H1 (cell line): ENCODE measurements around the gene PHF1.

Experiments used
- BCL11A ChIP-seq, 2 experiments: IDR thresholded peaks; one replicate each; pipeline ENCODE4 v1.6.1; 2011; ENCODE audit warnings: low read depth in 2 of 2, low read length in 2 of 2, mild to moderate bottlenecking in 2 of 2
- CEBPB ChIP-seq: IDR thresholded peaks from 2 replicates; pipeline ENCODE4 v1.6.1; 2012; ENCODE audit warnings: low read depth, low read length
- CHD1 ChIP-seq: IDR thresholded peaks from 2 replicates; pipeline ENCODE4 v1.6.1; 2012; ENCODE audit warnings: low read depth, low read length, improper control_type of control experiment
- CHD2 ChIP-seq: IDR thresholded peaks from 2 replicates; pipeline ENCODE4 v1.6.1; 2012; ENCODE audit warnings: low read length, improper control_type of control experiment
- EGR1 ChIP-seq: IDR thresholded peaks from 2 replicates; pipeline ENCODE4 v1.6.1; 2011; ENCODE audit warnings: low read depth, low read length, borderline replicate concordance
- EP300 ChIP-seq, 2 experiments: IDR thresholded peaks; 1 replicate in 1 of 2; 2 replicates in 1 of 2; pipeline ENCODE4 v1.6.1; 2011 to 2012; ENCODE audit warnings: low read depth in 2 of 2, low read length in 2 of 2, mild to moderate bottlenecking in 2 of 2, borderline replicate concordance in 1 of 2, inconsistent platforms in 1 of 2, moderate library complexity in 1 of 2
- EZH2 ChIP-seq: fragments of 200-600 bp; sonication (generic); IDR thresholded peaks from 2 replicates; pipeline ENCODE4 v1.7.1; 2012; ENCODE audit warnings: low read depth, mild to moderate bottlenecking, moderate library complexity, low read length, inconsistent platforms; ENCODE audit not compliant: severe bottlenecking
- POLR2A ChIP-seq, 2 experiments: IDR thresholded peaks; 1 replicate in 1 of 2; 2 replicates in 1 of 2; pipeline ENCODE4 v1.6.1; 2011; ENCODE audit warnings: low read depth in 2 of 2, low read length in 2 of 2, mild to moderate bottlenecking in 2 of 2; ENCODE audit errors: control extremely low read depth in 1 of 2
- RAD21 ChIP-seq, 2 experiments: IDR thresholded peaks in 1 of 2; conservative IDR thresholded peaks in 1 of 2; 2 replicates each; pipeline ENCODE4 v1.6.1; 2011; ENCODE audit warnings: low read depth in 2 of 2, low read length in 2 of 2, improper control_type of control experiment in 1 of 2, inconsistent platforms in 1 of 2, mild to moderate bottlenecking in 1 of 2, moderate library complexity in 1 of 2
- SIN3A ChIP-seq, 2 experiments: IDR thresholded peaks in 1 of 2; conservative IDR thresholded peaks in 1 of 2; 2 replicates each; pipeline ENCODE4 v1.6.1; 2011 to 2012; ENCODE audit warnings: low read length in 2 of 2, improper control_type of control experiment in 1 of 2, low read depth in 1 of 2, mild to moderate bottlenecking in 1 of 2
- SP1 ChIP-seq: IDR thresholded peaks from 2 replicates; pipeline ENCODE4 v1.6.1; 2011; ENCODE audit warnings: low read depth, low read length
- TCF12 ChIP-seq: IDR thresholded peaks from 2 replicates; pipeline ENCODE4 v1.6.1; 2011; ENCODE audit warnings: low read depth, mild to moderate bottlenecking, low read length
- TF ChIP-seq, protein P1 (sequence below), 3 experiments: IDR thresholded peaks; 1 replicate in 2 of 3; 2 replicates in 1 of 3; pipeline versions ENCODE4 v1.5.1 to v1.6.1; 2011; ENCODE audit warnings: low read length in 3 of 3, mild to moderate bottlenecking in 3 of 3, inconsistent platforms in 2 of 3, low read depth in 1 of 3, moderate library complexity in 1 of 3; ENCODE audit not compliant: insufficient read depth in 1 of 3; ENCODE audit errors: control extremely low read depth in 1 of 3
- TF ChIP-seq, protein P2 (sequence below): IDR thresholded peaks from 2 replicates; pipeline ENCODE4 v1.6.1; 2012; ENCODE audit warnings: low read length, inconsistent platforms

DNA sequence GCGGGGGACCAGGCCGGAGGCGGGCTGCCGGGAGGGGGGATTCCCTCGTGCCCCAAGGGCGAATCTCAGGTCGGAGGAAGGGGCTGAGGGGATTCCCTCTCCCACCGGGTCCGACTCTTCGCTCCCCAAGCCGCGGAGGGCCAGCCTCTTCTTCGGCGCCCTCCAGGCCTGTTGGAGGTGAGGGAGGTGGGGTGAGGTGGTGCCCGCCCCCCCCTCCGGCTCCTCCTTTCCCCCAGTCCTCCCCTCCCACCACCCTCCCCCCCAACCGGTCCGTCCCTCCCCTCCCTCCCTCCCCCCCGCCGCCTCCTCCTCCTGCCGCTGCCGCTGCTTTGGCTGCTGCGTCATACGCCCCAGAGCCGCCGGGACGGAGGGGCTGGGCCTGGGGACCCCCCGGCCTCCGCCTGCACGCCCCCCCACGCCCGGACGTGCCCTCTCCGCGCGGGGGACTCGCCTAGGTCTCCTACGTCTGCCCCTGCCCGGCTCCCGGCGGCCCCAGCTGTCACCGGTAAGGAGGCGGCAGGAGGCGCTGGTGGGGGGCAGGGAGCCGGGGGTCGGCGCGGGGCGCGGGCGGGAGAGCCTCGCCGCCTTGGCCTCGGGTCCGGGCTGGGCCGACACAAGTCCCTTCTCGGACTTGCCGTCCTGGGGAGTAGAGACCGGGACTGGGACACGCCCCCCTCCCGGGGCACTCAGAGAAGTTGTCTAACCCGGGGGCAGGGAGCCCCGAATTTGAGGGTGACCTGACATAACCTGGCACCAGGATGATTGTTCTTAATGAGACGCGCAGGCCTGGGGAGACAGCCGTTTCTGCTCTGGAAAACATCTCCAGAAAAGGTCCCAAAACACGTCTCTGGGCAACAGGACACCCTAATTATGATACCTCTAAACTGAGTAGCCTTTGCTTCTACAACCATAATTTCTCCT lies at the start of gene PHF1:
- TF ChIP-seq, protein P1, sequence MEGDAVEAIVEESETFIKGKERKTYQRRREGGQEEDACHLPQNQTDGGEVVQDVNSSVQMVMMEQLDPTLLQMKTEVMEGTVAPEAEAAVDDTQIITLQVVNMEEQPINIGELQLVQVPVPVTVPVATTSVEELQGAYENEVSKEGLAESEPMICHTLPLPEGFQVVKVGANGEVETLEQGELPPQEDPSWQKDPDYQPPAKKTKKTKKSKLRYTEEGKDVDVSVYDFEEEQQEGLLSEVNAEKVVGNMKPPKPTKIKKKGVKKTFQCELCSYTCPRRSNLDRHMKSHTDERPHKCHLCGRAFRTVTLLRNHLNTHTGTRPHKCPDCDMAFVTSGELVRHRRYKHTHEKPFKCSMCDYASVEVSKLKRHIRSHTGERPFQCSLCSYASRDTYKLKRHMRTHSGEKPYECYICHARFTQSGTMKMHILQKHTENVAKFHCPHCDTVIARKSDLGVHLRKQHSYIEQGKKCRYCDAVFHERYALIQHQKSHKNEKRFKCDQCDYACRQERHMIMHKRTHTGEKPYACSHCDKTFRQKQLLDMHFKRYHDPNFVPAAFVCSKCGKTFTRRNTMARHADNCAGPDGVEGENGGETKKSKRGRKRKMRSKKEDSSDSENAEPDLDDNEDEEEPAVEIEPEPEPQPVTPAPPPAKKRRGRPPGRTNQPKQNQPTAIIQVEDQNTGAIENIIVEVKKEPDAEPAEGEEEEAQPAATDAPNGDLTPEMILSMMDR (IDR thresholded peaks at IDR 0.05; ENCODE audit: control extremely low read depth in 1 of 3, insufficient read depth in 1 of 3, low read depth in 1 of 3, low read length in 3 of 3): no peak
- TF ChIP-seq, protein P2, sequence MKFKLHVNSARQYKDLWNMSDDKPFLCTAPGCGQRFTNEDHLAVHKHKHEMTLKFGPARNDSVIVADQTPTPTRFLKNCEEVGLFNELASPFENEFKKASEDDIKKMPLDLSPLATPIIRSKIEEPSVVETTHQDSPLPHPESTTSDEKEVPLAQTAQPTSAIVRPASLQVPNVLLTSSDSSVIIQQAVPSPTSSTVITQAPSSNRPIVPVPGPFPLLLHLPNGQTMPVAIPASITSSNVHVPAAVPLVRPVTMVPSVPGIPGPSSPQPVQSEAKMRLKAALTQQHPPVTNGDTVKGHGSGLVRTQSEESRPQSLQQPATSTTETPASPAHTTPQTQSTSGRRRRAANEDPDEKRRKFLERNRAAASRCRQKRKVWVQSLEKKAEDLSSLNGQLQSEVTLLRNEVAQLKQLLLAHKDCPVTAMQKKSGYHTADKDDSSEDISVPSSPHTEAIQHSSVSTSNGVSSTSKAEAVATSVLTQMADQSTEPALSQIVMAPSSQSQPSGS: no peak
- TF ChIP-seq EP300 (IDR thresholded peaks at IDR 0.05; ENCODE audit: borderline replicate concordance in 1 of 2, low read depth in 2 of 2, low read length in 2 of 2): no peak
- TF ChIP-seq EGR1: no peak
- no peak for TF ChIP-seq CHD2
- TF ChIP-seq POLR2A (IDR thresholded peaks at IDR 0.05; ENCODE audit: control extremely low read depth in 1 of 2, low read depth in 2 of 2, low read length in 2 of 2): peak in 1 of 2 experiments; percentile 14; a peak in 1 of 3 replicates
- TF ChIP-seq SP1: no peak
- no peak for TF ChIP-seq TCF12
- TF ChIP-seq CHD1: no peak
- TF ChIP-seq BCL11A (IDR thresholded peaks at IDR 0.05; ENCODE audit: low read depth in 2 of 2, low read length in 2 of 2): no peak
- peak; percentile 17 to 31; a peak in 2 of 4 replicates for TF ChIP-seq SIN3A (conservative IDR thresholded peaks at IDR 0.05 in 1 of 2, IDR thresholded peaks at IDR 0.05 in 1 of 2; ENCODE audit: low read depth in 1 of 2, low read length in 2 of 2)
- no peak for TF ChIP-seq CEBPB
- no peak for TF ChIP-seq RAD21 (IDR thresholded peaks at IDR 0.05 in 1 of 2, conservative IDR thresholded peaks at IDR 0.05 in 1 of 2; ENCODE audit: low read depth in 2 of 2, low read length in 2 of 2)
- TF ChIP-seq EZH2: no peak
